CD4-positive, alpha-beta memory T cell (primary cell): Measurements from ENCODE around the gene TUBGCP3. TPM values are rescaled to one million over a fixed set of nuclear protein-coding genes. Genes with fewer than 3 reads are reported as not detected.
"Not testable (repeated sequence)": the region's sequence is repeated elsewhere in the genome, so short reads cannot be mapped to it uniquely, and the experiment has no call there.

Source experiments
- CTCF ChIA-PET: fragments of 350-600 bp; sonication (Branson Sonifier 250); formaldehyde crosslinking; loops from one replicate; lab custom pipeline; 2021; ENCODE audit warnings: inconsistent platforms; ENCODE audit not compliant: partially characterized antibody; lab: Charles Lee
- POLR2A ChIA-PET: fragments of 350-600 bp; sonication (Branson Sonifier 250); formaldehyde crosslinking; loops from one replicate; lab custom pipeline; 2021; ENCODE audit not compliant: partially characterized antibody; lab: Charles Lee
- DNase-seq, 5 donors: peaks; one replicate each; pipeline versions ENCODE4 v3.0.0 to v3.0.0-alpha.2; 2020 to 2022; ENCODE audit warnings: mixed read lengths in 1 of 5
- H3K27ac ChIP-seq: one replicate; pipeline ENCODE4 v1.7.0; 2013; ENCODE audit warnings: low read depth, low read length
- H3K27me3 ChIP-seq: 2 replicates; pipeline ENCODE4 v1.7.0; 2013; ENCODE audit warnings: mild to moderate bottlenecking, low read length, moderate library complexity; ENCODE audit not compliant: insufficient read depth
- H3K36me3 ChIP-seq: 2 replicates; pipeline ENCODE4 v1.7.0; 2013; ENCODE audit warnings: mild to moderate bottlenecking, low read length, moderate library complexity; ENCODE audit not compliant: insufficient read depth
- H3K4me1 ChIP-seq: 2 replicates; pipeline ENCODE4 v1.7.0; 2013; ENCODE audit warnings: mild to moderate bottlenecking, low read length, moderate library complexity; ENCODE audit not compliant: insufficient read depth
- H3K4me3 ChIP-seq, 2 donors: one replicate each; pipeline ENCODE4 v1.7.0; 2013; ENCODE audit warnings: low read length in 2 of 2, mild to moderate bottlenecking in 1 of 2
- H3K9me3 ChIP-seq, 2 donors: one replicate each; pipeline ENCODE4 v1.7.0; 2013; ENCODE audit warnings: low read length in 2 of 2, control low read depth in 1 of 2; ENCODE audit not compliant: control insufficient read depth in 1 of 2
- H3K27ac Mint-ChIP-seq, 7 donors: one replicate each; pipeline ENCODE4 v1.8.0; 2020 to 2021; ENCODE audit warnings: mixed read lengths in 7 of 7, mild to moderate bottlenecking in 6 of 7, inconsistent platforms in 3 of 7, moderate library complexity in 3 of 7
- H3K27me3 Mint-ChIP-seq, 2 donors: one replicate each; pipeline ENCODE4 v1.8.0; 2020 to 2021; ENCODE audit warnings: mixed read lengths in 2 of 2
- H3K36me3 Mint-ChIP-seq, 2 donors: one replicate each; pipeline ENCODE4 v1.8.0; 2020 to 2021; ENCODE audit warnings: mixed read lengths in 2 of 2, inconsistent platforms in 1 of 2, mild to moderate bottlenecking in 1 of 2
- H3K4me1 Mint-ChIP-seq, 4 donors: one replicate each; pipeline ENCODE4 v1.8.0; 2020 to 2021; ENCODE audit warnings: mixed read lengths in 4 of 4, mild to moderate bottlenecking in 1 of 4
- H3K4me3 Mint-ChIP-seq, 8 donors: one replicate each; pipeline ENCODE4 v1.8.0; 2020 to 2021; ENCODE audit warnings: mixed read lengths in 8 of 8, mild to moderate bottlenecking in 7 of 8, moderate library complexity in 6 of 8, inconsistent platforms in 3 of 8
- H3K9me3 Mint-ChIP-seq, 8 donors: one replicate each; pipeline ENCODE4 v1.8.0; 2020 to 2021; ENCODE audit warnings: mixed read lengths in 8 of 8, mild to moderate bottlenecking in 5 of 8, inconsistent platforms in 3 of 8, moderate library complexity in 1 of 8
- intact Hi-C: fragments of 100-400 bp; cut with micrococcal nuclease; formaldehyde crosslinking; loops from one replicate; pipeline ENCODE4 v1.15.1; 2023
- polyA plus RNA-seq, 2 donors: library from polyadenylated mRNA; unstranded; fragments of 300-500 nt; fragmentation: Illumina TruSeq; gene quantifications; one replicate each; pipeline ENCODE4 v1.2.3, GENCODE V29; 2021
- total RNA-seq, 2 experiments: library from RNA; stranded (reverse); gene quantifications; one replicate each; pipeline ENCODE4 v1.2.3, GENCODE V29; 2021

Gene TUBGCP3
- total and polyA plus RNA-seq, 4 experiments from 2014 or later = 13.1 to 43.7 (median 29.1) TPM

DNA sequence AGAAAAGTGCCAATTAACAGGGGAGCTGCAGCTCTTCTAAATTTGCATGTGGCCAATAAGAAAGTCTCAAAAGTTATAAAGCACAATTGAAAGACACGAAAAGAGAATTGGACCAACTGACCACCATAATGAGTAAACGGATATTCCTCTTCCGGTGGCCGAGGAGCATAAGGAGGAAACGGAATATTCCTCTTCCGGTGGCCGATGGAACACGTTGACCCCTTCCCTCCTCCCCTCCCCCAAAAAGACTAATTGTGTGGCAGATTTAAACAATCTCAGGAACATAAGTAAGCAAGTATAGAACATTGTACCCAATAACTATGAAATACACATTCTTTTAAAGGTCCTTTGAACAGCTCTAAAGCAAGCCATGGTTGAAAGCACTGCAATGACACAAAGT lies 41.2 kb upstream of the TUBGCP3 start:
- CTCF ChIA-PET = no interaction called here
- H3K4me1 ChIP-seq = no peaks in the 10 kb centered on the region
- H3K27ac Mint-ChIP-seq = no peak overlapping the region
- peaks cover 4 to 9% of the 10 kb centered on the region in 2 donors for H3K27me3 Mint-ChIP-seq
- no peak overlapping the region for H3K4me3 Mint-ChIP-seq
- no peak for DNase-seq
- H3K9me3 Mint-ChIP-seq = no peaks in the 10 kb centered on the region
- POLR2A ChIA-PET = interaction anchor here (0.7 kb wide), 1 partner anchor 1988 kb away, joined by 3 read pairs; no protein-coding TSS in a partner anchor
- no peak overlapping the region for H3K27ac ChIP-seq
- no peaks in the 10 kb centered on the region for H3K9me3 ChIP-seq
- intact Hi-C loops = no loop called here
- H3K4me1 Mint-ChIP-seq = no peaks in the 10 kb centered on the region
- H3K36me3 ChIP-seq = no peaks in the 10 kb centered on the region
- no peaks in the 10 kb centered on the region for H3K27me3 ChIP-seq
- no peak overlapping the region for H3K4me3 ChIP-seq
- no peaks in the 10 kb centered on the region for H3K36me3 Mint-ChIP-seq

DNA sequence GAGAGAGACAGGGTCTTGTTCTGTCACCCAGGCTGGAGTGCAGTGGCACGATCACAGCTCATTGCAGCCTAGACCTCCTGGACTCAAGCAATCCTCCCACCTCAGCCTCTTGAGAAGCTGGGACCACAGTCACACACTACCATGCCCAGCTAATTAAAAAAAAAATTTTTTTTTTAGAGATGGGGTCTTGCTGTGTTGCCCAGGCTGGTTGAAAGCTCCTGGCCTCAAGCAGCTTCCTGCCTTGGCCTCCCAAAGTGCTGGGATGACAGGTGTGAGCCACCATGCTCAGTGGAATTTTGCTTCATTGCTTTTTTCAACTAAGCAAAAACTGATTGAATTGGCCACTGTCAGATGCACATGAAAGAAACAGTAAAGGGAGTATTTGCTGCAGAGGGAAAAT lies 39.7 kb upstream of the TUBGCP3 start:
- H3K9me3 ChIP-seq, intact Hi-C loops, H3K36me3 Mint-ChIP-seq, H3K4me3 Mint-ChIP-seq, H3K4me1 ChIP-seq, H3K27ac Mint-ChIP-seq, H3K9me3 Mint-ChIP-seq, H3K27ac ChIP-seq, H3K4me3 ChIP-seq, H3K36me3 ChIP-seq, DNase-seq, H3K27me3 ChIP-seq, H3K4me1 Mint-ChIP-seq, POLR2A ChIA-PET: not testable (repeated sequence)
- peaks cover 3 to 14% of the 10 kb centered on the region in 2 donors for H3K27me3 Mint-ChIP-seq
- CTCF ChIA-PET = interaction anchor here (1.1 kb wide), 1 partner anchor 21 kb away, joined by 4 read pairs; no protein-coding TSS in a partner anchor

- Mint-ChIP-seq H3K9me3 (no peaks in the 10 kb centered on the region), H3K36me3 (no peaks in the 10 kb centered on the region), H3K4me3 (no peak overlapping the region), H3K27ac (no peak overlapping the region), H3K27me3 (peaks cover 5 to 16% of the 10 kb centered on the region in 2 donors), H3K4me1 (no peaks in the 10 kb centered on the region)
- no peaks in the 10 kb centered on the region for H3K4me1 ChIP-seq
- intact Hi-C loops = no loop called here
- CTCF ChIA-PET = no interaction called here
- no peaks in the 10 kb centered on the region for H3K27me3 ChIP-seq
- no peaks in the 10 kb centered on the region for H3K36me3 ChIP-seq
- DNase-seq = no peak
- no peak overlapping the region for H3K27ac ChIP-seq
- H3K9me3 ChIP-seq = no peaks in the 10 kb centered on the region
- no peak overlapping the region for H3K4me3 ChIP-seq
- POLR2A ChIA-PET = interaction anchor here (0.7 kb wide), 1 partner anchor 24 kb away, joined by 4 read pairs; no protein-coding TSS in a partner anchor
Measured at GRCh38 chr13:112627161-112627560, 39.2 kb upstream of the TUBGCP3 start.

GRCh38 chr13:112626761-112627160 lies 38.8 kb upstream of the TUBGCP3 start:
- intact Hi-C loops = no loop called here
- ChIA-PET CTCF (interaction anchor here (1.1 kb wide), 1 partner anchor 20 kb away, joined by 6 read pairs; no protein-coding TSS in a partner anchor), POLR2A (interaction anchor here (0.7 kb wide), 1 partner anchor 24 kb away, joined by 4 read pairs; no protein-coding TSS in a partner anchor)
- Mint-ChIP-seq H3K27me3 (peaks cover 5 to 18% of the 10 kb centered on the region in 2 donors), H3K4me3 (no peak overlapping the region), H3K36me3 (no peaks in the 10 kb centered on the region), H3K4me1 (no peaks in the 10 kb centered on the region), H3K9me3 (no peaks in the 10 kb centered on the region), H3K27ac (no peak overlapping the region)
- no peak overlapping the region for H3K27ac ChIP-seq
- DNase-seq = no peak
- H3K9me3 ChIP-seq = no peaks in the 10 kb centered on the region
- no peaks in the 10 kb centered on the region for H3K4me1 ChIP-seq
- no peak overlapping the region for H3K4me3 ChIP-seq
- H3K36me3 ChIP-seq = no peaks in the 10 kb centered on the region
- no peaks in the 10 kb centered on the region for H3K27me3 ChIP-seq

GRCh38 chr13:112626124-112626523 lies 38.2 kb upstream of the TUBGCP3 start:
- Mint-ChIP-seq H3K36me3 (no peaks in the 10 kb centered on the region), H3K4me3 (no peak overlapping the region), H3K9me3 (no peaks in the 10 kb centered on the region), H3K27ac (peak overlapping the region in 1 of 7 donors; percentile 23), H3K4me1 (no peaks in the 10 kb centered on the region), H3K27me3 (peaks cover 5 to 18% of the 10 kb centered on the region in 2 donors)
- POLR2A ChIA-PET = no interaction called here
- Histone ChIP-seq H3K27ac (no peak overlapping the region), H3K27me3 (no peaks in the 10 kb centered on the region), H3K4me3 (no peak overlapping the region), H3K4me1 (no peaks in the 10 kb centered on the region), H3K9me3 (no peaks in the 10 kb centered on the region), H3K36me3 (no peaks in the 10 kb centered on the region)
- DNase-seq = no peak
- intact Hi-C loops = no loop called here
- CTCF ChIA-PET = interaction anchor here (1.1 kb wide), 1 partner anchor 20 kb away, joined by 6 read pairs; no protein-coding TSS in a partner anchor

DNA sequence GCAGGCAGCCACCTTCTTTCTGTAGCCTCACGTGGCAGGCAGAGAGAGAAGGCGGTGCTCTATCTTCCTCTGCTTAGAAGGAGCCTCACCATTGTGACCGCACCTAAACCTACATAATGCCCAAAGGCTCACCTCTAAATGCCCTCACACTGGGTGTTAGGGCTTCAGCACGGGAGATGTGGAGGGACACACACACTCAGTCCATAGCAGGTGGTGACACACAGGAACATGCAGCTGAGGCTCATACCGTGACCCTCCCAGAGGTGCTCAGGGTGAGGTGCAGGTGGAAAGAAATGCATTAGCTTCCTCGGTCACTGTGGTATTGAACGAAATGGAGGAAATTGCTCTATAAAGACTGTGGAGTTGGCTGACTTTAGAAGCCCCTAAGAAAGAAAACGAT lies 37.7 kb upstream of the TUBGCP3 start:
- Mint-ChIP-seq H3K4me3 (no peak overlapping the region), H3K9me3 (no peaks in the 10 kb centered on the region), H3K36me3 (no peaks in the 10 kb centered on the region), H3K27me3 (peaks cover 3 to 18% of the 10 kb centered on the region in 2 donors), H3K4me1 (no peaks in the 10 kb centered on the region), H3K27ac (no peak overlapping the region)
- Histone ChIP-seq H3K27ac (no peak overlapping the region), H3K36me3 (no peaks in the 10 kb centered on the region), H3K4me3 (no peak overlapping the region), H3K27me3 (no peaks in the 10 kb centered on the region), H3K9me3 (no peaks in the 10 kb centered on the region), H3K4me1 (no peaks in the 10 kb centered on the region)
- no peak for DNase-seq
- ChIA-PET CTCF (interaction anchor here (1.1 kb wide), 1 partner anchor 19 kb away, joined by 6 read pairs; no protein-coding TSS in a partner anchor), POLR2A (no interaction called here)
- intact Hi-C loops = no loop called here

DNA sequence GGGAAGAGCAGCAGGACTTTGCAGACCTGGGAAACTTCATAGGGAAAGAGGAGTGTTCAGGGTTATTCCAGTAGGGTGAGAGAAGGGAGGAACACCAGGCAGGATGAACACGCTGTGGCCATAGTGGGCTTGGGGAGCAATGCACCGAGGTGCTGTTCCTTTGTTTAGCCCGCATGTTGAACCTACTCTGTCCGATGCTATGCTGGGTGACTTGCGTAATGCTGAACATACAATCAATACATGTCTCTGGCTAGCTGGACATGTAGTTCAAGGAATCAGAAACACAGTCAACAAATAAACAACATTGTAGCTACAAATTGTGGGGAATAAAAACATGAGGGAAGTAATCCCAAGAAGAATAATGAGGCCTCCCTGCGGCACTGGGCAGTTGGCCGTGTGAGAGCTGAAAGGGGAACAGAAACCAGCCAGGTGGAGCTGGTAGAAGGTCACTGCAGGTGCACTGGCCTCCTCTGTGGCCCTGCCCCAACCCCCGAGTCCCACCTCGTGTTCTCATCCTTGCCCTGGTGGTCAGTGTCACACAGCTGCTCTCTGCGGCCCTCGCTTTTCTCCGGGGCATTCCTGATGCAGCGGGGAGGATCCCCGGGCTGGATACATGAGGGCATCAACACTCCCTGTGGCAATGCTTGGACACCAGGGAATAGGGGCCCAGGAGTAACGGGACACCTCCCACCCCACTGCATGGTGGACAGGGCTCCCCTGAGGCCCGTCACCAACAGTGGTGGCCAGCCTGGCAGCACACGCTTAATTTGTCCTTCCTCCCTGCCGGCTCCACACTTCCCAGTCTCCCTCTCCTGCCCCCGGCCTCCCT lies 36.9 kb upstream of the TUBGCP3 start:
- ChIA-PET CTCF (no interaction called here), POLR2A (no interaction called here)
- Mint-ChIP-seq H3K4me1 (no peaks in the 10 kb centered on the region), H3K27me3 (peaks cover 3 to 21% of the 10 kb centered on the region in 2 donors), H3K27ac (no peak overlapping the region), H3K4me3 (no peak overlapping the region), H3K36me3 (no peaks in the 10 kb centered on the region), H3K9me3 (no peaks in the 10 kb centered on the region)
- Histone ChIP-seq H3K27ac (no peak overlapping the region), H3K27me3 (no peaks in the 10 kb centered on the region), H3K36me3 (no peaks in the 10 kb centered on the region), H3K4me3 (no peak overlapping the region), H3K9me3 (no peaks in the 10 kb centered on the region), H3K4me1 (no peaks in the 10 kb centered on the region)
- no peak for DNase-seq
- intact Hi-C loops = no loop called here
